GM12865 (cell line): ENCODE measurements around the gene SCAMP2.

Source experiments
- DNase-seq: peaks from one replicate; pipeline ENCODE4 v3.0.0; 2010; ENCODE audit warnings: low read depth
- H3K4me3 ChIP-seq: 2 replicates; pipeline ENCODE4 v1.5.1; 2011; ENCODE audit warnings: mild to moderate bottlenecking, low read depth, low read length, control low read depth
- TF ChIP-seq, protein P1 (sequence below): IDR thresholded peaks from 2 replicates; pipeline ENCODE4 v1.5.1; 2011; ENCODE audit warnings: low read length, control low read depth, low read depth, inconsistent platforms; ENCODE audit not compliant: insufficient read depth; ENCODE audit errors: missing control alignments

SCAMP2 gene

DNA sequence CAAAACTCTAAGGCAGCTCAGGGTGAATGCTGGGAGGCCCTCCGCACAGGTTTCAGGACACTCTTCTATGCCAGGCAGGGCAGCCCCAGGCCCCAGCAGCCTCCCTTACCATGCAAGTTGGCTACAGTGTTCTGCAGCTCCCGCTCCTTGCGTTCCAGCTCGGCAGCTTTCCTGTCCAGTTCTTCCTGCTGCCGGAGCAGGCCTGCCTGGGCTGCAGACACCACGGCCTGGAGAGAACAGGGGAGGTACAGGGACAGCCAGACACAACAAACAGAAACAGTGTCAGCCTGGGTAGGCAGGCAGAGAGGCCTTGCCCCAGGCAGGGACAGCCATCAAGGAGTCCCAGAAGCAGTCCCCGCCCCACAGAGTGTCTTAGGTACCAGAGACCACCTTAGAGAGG, 21.2 kb downstream of the SCAMP2 start:
- no peak overlapping the region for H3K4me3 ChIP-seq
- no peak for DNase-seq
- TF ChIP-seq, protein P1, sequence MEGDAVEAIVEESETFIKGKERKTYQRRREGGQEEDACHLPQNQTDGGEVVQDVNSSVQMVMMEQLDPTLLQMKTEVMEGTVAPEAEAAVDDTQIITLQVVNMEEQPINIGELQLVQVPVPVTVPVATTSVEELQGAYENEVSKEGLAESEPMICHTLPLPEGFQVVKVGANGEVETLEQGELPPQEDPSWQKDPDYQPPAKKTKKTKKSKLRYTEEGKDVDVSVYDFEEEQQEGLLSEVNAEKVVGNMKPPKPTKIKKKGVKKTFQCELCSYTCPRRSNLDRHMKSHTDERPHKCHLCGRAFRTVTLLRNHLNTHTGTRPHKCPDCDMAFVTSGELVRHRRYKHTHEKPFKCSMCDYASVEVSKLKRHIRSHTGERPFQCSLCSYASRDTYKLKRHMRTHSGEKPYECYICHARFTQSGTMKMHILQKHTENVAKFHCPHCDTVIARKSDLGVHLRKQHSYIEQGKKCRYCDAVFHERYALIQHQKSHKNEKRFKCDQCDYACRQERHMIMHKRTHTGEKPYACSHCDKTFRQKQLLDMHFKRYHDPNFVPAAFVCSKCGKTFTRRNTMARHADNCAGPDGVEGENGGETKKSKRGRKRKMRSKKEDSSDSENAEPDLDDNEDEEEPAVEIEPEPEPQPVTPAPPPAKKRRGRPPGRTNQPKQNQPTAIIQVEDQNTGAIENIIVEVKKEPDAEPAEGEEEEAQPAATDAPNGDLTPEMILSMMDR, result no peak

DNA sequence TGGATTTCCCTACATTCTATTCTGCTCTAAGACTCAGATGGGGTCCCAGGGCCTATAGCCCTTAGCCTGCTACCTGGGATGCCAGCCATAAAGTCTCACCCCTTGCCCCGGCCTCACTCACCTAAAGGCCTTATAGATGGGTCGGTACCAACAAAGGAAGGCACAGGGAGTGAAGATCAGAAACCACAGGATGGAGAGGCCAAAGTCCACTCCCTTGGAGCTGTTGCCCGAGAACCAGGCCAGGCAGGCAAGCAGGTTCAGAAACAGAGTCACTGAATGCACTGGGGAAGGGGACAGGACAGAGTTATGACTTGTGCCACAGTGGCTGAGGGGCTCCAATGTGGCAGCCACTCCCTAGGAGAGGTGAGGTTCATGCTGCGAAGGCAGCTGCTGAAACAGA, 22.8 kb downstream of the SCAMP2 start:
- TF ChIP-seq, protein P1, result no peak
- no peak overlapping the region for H3K4me3 ChIP-seq
- DNase-seq, result no peak

DNA sequence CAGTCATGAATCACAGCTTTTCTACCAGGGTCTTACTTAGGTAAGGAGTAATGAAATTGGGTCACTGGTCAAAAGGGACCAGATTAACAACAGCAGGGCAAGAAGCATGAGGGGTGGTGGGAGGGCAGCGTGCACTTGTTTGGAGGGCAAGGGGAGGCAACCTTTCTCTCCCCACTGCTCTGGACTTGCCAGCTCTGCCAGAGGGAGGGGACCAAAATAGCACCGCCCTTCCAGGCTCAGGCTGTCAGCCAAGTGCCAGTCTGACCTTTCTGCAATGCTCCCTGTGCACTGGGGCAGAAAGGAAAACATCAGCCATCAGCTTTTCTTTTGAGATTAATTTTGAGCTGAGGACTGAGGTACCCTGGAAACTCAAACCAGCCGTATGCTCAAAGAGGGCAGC, 25.7 kb downstream of the SCAMP2 start:
- DNase-seq, result no peak
- no peak overlapping the region for H3K4me3 ChIP-seq
- TF ChIP-seq, protein P1, result no peak

DNA sequence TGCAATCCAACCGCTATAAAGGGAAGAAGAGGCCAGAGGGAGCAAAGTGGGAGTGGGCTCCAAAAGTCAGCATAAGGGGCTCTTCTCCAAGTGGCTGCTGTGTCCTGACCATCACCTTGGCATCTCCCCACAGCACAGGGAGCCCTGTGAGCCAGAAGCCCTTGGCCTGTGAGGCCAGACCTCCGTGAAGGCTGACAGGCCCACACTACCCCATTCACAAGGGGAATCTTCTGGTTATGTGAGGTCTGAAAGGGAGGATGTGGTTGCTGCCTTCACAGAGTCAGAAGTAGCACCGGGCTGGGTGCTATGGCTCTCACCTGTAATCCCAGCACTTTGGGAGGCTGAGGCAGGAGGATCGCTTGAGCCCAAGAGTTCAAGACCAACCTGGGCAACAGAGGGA, 27.6 kb downstream of the SCAMP2 start:
- H3K4me3 ChIP-seq, result no peak overlapping the region
- TF ChIP-seq, protein P1, result no peak

DNA sequence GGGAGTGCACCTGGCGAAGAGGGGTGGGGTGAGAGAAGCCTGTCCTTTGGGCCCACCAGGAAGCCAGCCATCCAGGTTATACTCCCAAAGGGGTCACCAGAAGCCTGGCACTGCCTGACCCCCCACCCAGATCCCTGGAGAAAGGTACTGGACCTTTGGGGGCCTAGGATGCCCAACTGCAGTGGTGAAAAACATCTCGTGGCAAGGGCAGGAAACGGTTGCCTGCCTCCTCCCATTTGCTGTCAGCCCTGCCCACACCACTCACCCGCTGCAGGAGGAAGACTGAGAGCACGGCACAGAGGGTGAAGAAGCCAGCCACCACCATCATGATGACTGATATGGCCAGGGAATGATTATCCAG, 28.0 kb downstream of the SCAMP2 start:
- DNase-seq, result no peak
- TF ChIP-seq, protein P1, result no peak

More for the DNA sequence above, 27.6 kb downstream of the SCAMP2 start:
- no peak for DNase-seq

DNA sequence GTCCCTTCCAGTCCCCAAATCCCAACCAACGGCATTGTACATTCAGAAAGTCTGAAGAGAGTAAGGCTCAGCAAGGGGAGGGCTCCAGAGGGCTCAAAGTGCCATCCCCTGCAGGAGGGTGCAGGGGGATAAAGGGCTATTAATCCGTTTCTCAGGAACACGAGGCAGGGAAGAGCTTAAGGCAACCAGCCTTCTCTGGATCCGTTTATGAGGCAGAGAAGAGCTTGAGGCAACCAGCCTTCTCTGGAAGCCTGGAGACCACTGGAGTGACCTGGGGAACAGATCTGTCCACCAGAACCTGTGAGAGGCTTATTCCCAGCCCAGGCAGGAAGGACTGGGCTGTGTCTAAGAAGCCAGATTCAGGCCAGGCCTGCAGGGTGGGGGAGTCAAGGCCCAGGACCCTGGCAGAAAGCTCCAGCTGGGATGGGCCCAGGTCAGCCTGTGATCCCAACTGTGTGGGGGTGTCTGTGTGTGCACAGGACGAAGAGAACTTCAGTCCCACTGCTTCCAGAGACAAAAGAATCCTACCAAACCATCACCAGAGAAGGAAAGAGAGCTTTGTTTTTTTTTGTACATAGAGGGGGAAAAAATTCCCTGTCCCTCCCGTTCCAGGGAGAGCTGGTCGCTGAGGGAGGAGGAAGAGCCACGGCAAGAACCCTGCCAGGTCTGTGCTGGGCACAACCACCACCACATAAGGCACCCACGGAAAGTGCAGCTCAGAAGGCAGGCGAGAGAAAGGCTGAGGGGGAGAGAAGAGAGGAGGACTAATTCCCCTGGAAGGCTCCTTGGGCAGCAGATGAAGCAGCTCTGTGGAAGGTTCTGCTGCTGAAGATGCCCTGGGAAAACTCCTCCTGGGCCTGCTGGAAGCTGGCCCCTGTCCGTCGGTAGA, 28.6 kb downstream of the SCAMP2 start:
- TF ChIP-seq, protein P1, result no peak
- DNase-seq, result no peak
- no peak overlapping the region for H3K4me3 ChIP-seq

More for the DNA sequence above, 28.0 kb downstream of the SCAMP2 start:
- no peak overlapping the region for H3K4me3 ChIP-seq
